ENCODE data around the gene INSR. TPM values are rescaled to one million over a fixed set of nuclear protein-coding genes. Genes with fewer than 3 reads are reported as not detected.

Gene INSR
- total and polyA plus RNA-seq, 2 experiments from 2014 or later: 19.2 to 52.1 TPM

- TF ChIP-seq ZNF462 (CRISPR knock-in tag; IDR thresholded peaks at IDR 0.05) (no peak), ZNF114 (CRISPR knock-in tag; IDR thresholded peaks at IDR 0.05) (no peak), NANOG (IDR thresholded peaks at IDR 0.05; ENCODE audit: borderline replicate concordance) (no peak), STAT1 (IDR thresholded peaks at IDR 0.05; ENCODE audit: unreplicated experiment) (no peak), ETS1 (IDR thresholded peaks at IDR 0.05) (no peak), EZH2 (IDR thresholded peaks at IDR 0.05; ENCODE audit: low read depth, unreplicated experiment) (no peak)
Observed at GRCh38 chr19:7088999-7089398, 205.2 kb downstream of the INSR start (continued).

- Mint-ChIP-seq H3K4me1 (no peaks in the 10 kb centered on the region), H3K27me3 (ENCODE audit: insufficient read depth, low read depth, poor library complexity) (peaks cover 18% of the 10 kb centered on the region), H3K9me3 (peaks cover 97% of the 10 kb centered on the region), H3K27ac (no peak overlapping the region), H3K36me3 (ENCODE audit: low read depth) (peaks cover 96% of the 10 kb centered on the region), H3K4me3 (no peak overlapping the region)
- peak overlapping the region; percentile 32; the same call in 1 of the 2 replicates for H3K4me3 ChIP-seq
- no peaks in the 10 kb centered on the region for H3K27me3 ChIP-seq (ENCODE audit: insufficient read depth)
- peaks cover 84% of the 10 kb centered on the region for H3K36me3 ChIP-seq (ENCODE audit: insufficient read depth)
- no peaks in the 10 kb centered on the region for H3K9me2 ChIP-seq (ENCODE audit: insufficient read depth)
- no peak for ATAC-seq
- no peaks in the 10 kb centered on the region for H3K79me2 ChIP-seq (replicated peaks; ENCODE audit: insufficient read depth)
- H4K20me1 ChIP-seq (replicated peaks; ENCODE audit: insufficient read depth): no peaks in the 10 kb centered on the region
- DNase-seq (ENCODE audit: low spot score): peak; percentile 59
- H3K27ac ChIP-seq (ENCODE audit: low read depth): no peak overlapping the region
- peaks cover 10% of the 10 kb centered on the region for H3F3A ChIP-seq (replicated peaks; ENCODE audit: low read depth)
- no peak overlapping the region for H2AFZ ChIP-seq
- no peak overlapping the region for H3K4me2 ChIP-seq
- H3K4me1 ChIP-seq (ENCODE audit: insufficient read depth): no peaks in the 10 kb centered on the region
- TF ChIP-seq ETS1 (IDR thresholded peaks at IDR 0.05): no peak
- TF ChIP-seq REST (IDR thresholded peaks at IDR 0.05; ENCODE audit: unreplicated experiment): no peak
- no peak for TF ChIP-seq EZH2phosphoT487 (IDR thresholded peaks at IDR 0.05; ENCODE audit: unreplicated experiment)
- TF ChIP-seq CREB1 (CRISPR knock-in tag; IDR thresholded peaks at IDR 0.05; ENCODE audit: low read depth): no peak
Observed at GRCh38 chr19:7083076-7083956, 210.9 kb downstream of the INSR start.
